Heart left ventricle (tissue), 16 donors: ENCODE results near the gene GIPC1. TPM values are rescaled to one million over a fixed set of nuclear protein-coding genes. Genes with fewer than 3 reads are reported as not detected.

Experiments
- ATAC-seq, 4 donors: fragments of 200-7000 bp; cut with Tn5 transposase; one replicate each; pipeline ENCODE4 v1.9.1; 2020 to 2022; ENCODE audit warnings: moderate library complexity in 4 of 4, mild to moderate bottlenecking in 3 of 4, moderate number of reproducible peaks in 1 of 4
- DNase-seq, 5 donors: peaks; one replicate each; pipeline ENCODE4 v3.0.0-alpha.2; 2020
- H3K27ac ChIP-seq, 12 donors: fragments of 200-600 bp; sonication (generic) in 4 of 12; one replicate each; pipeline versions ENCODE4 v1.5.0 to v1.8.0; 2016 to 2022; ENCODE audit warnings: mild to moderate bottlenecking in 2 of 12
- H3K27me3 ChIP-seq, 9 donors: fragments of 200-600 bp; sonication (generic) in 2 of 9; one replicate each; pipeline versions ENCODE4 v1.5.1 to v1.8.0; 2016 to 2022; ENCODE audit warnings: mild to moderate bottlenecking in 3 of 9
- H3K36me3 ChIP-seq, 9 donors: fragments of 200-600 bp; sonication (generic) in 2 of 9; one replicate each; pipeline versions ENCODE4 v1.5.0 to v1.8.0; 2018 to 2022; ENCODE audit warnings: mild to moderate bottlenecking in 2 of 9
- H3K4me1 ChIP-seq, 12 donors: fragments of 200-600 bp; sonication (generic) in 4 of 12; one replicate each; pipeline versions ENCODE4 v1.5.0 to v1.8.0; 2016 to 2022; ENCODE audit warnings: mild to moderate bottlenecking in 3 of 12
- H3K4me3 ChIP-seq, 12 donors: fragments of 200-600 bp; sonication (generic) in 4 of 12; one replicate each; pipeline versions ENCODE4 v1.5.0 to v1.8.0; 2017 to 2022; ENCODE audit warnings: mild to moderate bottlenecking in 9 of 12, moderate library complexity in 4 of 12
- H3K9me3 ChIP-seq, 12 donors: fragments of 200-600 bp; sonication (generic) in 4 of 12; one replicate each; pipeline versions ENCODE4 v1.5.0 to v1.8.0; 2016 to 2022; ENCODE audit warnings: mild to moderate bottlenecking in 1 of 12
- CTCF ChIP-seq, 12 donors: fragments of 200-600 bp; sonication (generic) in 4 of 12; IDR thresholded peaks; one replicate each; pipeline versions ENCODE4 v1.5.0 to v1.8.0; 2018 to 2022; ENCODE audit warnings: antibody characterized with exemption in 12 of 12, mild to moderate bottlenecking in 5 of 12
- POLR2A ChIP-seq, 2 donors: fragments of 450-650 bp; IDR thresholded peaks; one replicate each; pipeline ENCODE4 v1.6.1; 2017; ENCODE audit warnings: antibody characterized with exemption in 2 of 2, mild to moderate bottlenecking in 2 of 2, moderate library complexity in 2 of 2
- WGBS, 4 donors: extraction: QIAGEN DNeasy Blood & Tissue Kit in 2 of 4; methylation state at CpG; one replicate each; pipeline versions ENCODE4 v1.1.5 to v1.1.7; 2013 to 2018; 5-methylcytosine and 5-hydroxymethylcytosine counted together
- intact Hi-C, 10 donors: fragments of 100-400 bp; cut with DNase I; formaldehyde crosslinking; loops; one replicate each; pipeline versions ENCODE4 v1.11.1 to v1.14.2; 2022
- polyA plus RNA-seq, 2 donors: library from polyadenylated mRNA; stranded (reverse); fragments of 200-250 nt; gene quantifications; one replicate each; pipeline ENCODE4 v1.2.3, GENCODE V29; 2013
- total RNA-seq, 9 donors: library from RNA; depleted of rRNA in 2 of 9; stranded (reverse); fragments of >200 nt in 2 of 9; fragmentation: NEBNext Ultra II Directional in 3 of 9; extraction: Animal tissue kit (Norgen Biotek cat#: 25700) in 3 of 9; gene quantifications; one replicate each; pipeline versions ENCODE4 v1.1.0 to v1.2.4, GENCODE V29; 2016 to 2023
- donor health status: ischemic (EF 13 %, LVEDD 7.1; RV severe dilation, severe dysfunction).
- donor health status: healthy with polysubstance abuse.
- donor health status: DM: no; HTN: yes; CAD: no.
- donor health status: DM: no; HTN: no; CAD: no.
- donor health status: ischemic (EF 25% LVEDD 6.9; RV normal size, moderate dysfunction).
- donor health status: ischemic (EF 25% LVEDD 5.7; RV mildly dilated, moderate dysfunction).
- donor health status: healthy.
- donor health status: DM: yes; HTN: yes; CAD: no.
- donor health status: ischemic (EF 35%, LVEDD 5.7; RV mildly dilated, moderate dysfunction).
- donor health status: nonischemic (EF 11% LVEDD 7.7; RV severe dilation, severe dysfunction).
- donor health status: DM: yes; HTN: yes; CAD: no.
- donor health status: PGD.
- donor health status: ischemic (EF 29% LVEDD 5.4; RV normal size, mild dysfunction).
- donor health status: nonischemic (EF 23%, LVEDD 6.1; RV moderate dilation, normal function).

GIPC1 gene
- total and polyA plus RNA-seq, 11 donors, result 44.9 to 87.4 (median 49.7) TPM

- Histone ChIP-seq H3K4me1 (peaks cover 0 to 51% (median 20%) of the 10 kb centered on the region in 12 donors), H3K27ac (peak overlapping the region in 1 of 12 donors; percentile 99), H3K9me3 (no peaks in the 10 kb centered on the region), H3K4me3 (no peak overlapping the region), H3K27me3 (no peaks in the 10 kb centered on the region), H3K36me3 (peaks cover 0 to 14% (median 11%) of the 10 kb centered on the region in 9 donors)
- TF ChIP-seq POLR2A (IDR thresholded peaks at IDR 0.05) (no peak), CTCF (IDR thresholded peaks at IDR 0.05) (no peak)
- DNase-seq, result no peak
- intact Hi-C loops, result no loop called here
- no peak for ATAC-seq
- 82 to 97% (median 91%) methylated on average over 4 of the region's 4 CpGs for WGBS, 4 donors
Measured at GRCh38 chr19:14520543-14520942, 24.6 kb upstream of the GIPC1 start.

- intact Hi-C loops, result no loop called here
- DNase-seq (no peak), ATAC-seq (no peak)
- peaks cover 0 to 57% (median 26%) of the 10 kb centered on the region in 12 donors for H3K4me1 ChIP-seq
- H3K27ac ChIP-seq, result peak overlapping the region in 4 of 12 donors; percentile 86 to 100 (median 99)
- H3K36me3 ChIP-seq, result peaks cover 0 to 21% (median 17%) of the 10 kb centered on the region in 9 donors
- TF ChIP-seq CTCF (IDR thresholded peaks at IDR 0.05) (no peak), POLR2A (IDR thresholded peaks at IDR 0.05) (no peak)
- H3K9me3 ChIP-seq, result no peaks in the 10 kb centered on the region
- no peaks in the 10 kb centered on the region for H3K27me3 ChIP-seq
- no peak overlapping the region for H3K4me3 ChIP-seq
- WGBS, 4 donors, result 42 to 58% (median 50%) methylated on average over 2 of the region's 2 CpGs
Measured at GRCh38 chr19:14519860-14520407, 24.0 kb upstream of the GIPC1 start.

GRCh38 chr19:14519245-14519859 lies 23.4 kb upstream of the GIPC1 start:
- H3K4me1 ChIP-seq, result peaks cover 0 to 60% (median 32%) of the 10 kb centered on the region in 12 donors
- TF ChIP-seq CTCF (IDR thresholded peaks at IDR 0.05) (no peak), POLR2A (IDR thresholded peaks at IDR 0.05) (no peak)
- no peak for DNase-seq
- intact Hi-C loops, result no loop called here
- H3K27me3 ChIP-seq, result no peaks in the 10 kb centered on the region
- H3K27ac ChIP-seq, result peak overlapping the region; percentile 86 to 100 (median 96)
- H3K4me3 ChIP-seq, result peak overlapping the region in 6 of 12 donors; percentile 47 to 98 (median 70)
- 90 to 94% (median 92%) methylated on average over 22 of the region's 22 CpGs for WGBS, 4 donors
- peaks cover 2 to 26% (median 22%) of the 10 kb centered on the region in 9 donors for H3K36me3 ChIP-seq
- ATAC-seq, result no peak
- H3K9me3 ChIP-seq, result no peaks in the 10 kb centered on the region

- peak within 1 kb of the TSS; percentile 96 to 100 (median 100) for H3K27ac ChIP-seq
Measured at GRCh38 chr19:14517840-14518505, 22.0 kb upstream of the GIPC1 start, which contains the start of gene DNAJB1. DNAJB1 (minus strand) TSS chr19:14518397; CDS start chr19:14518349, 48 bp downstream.

More at GRCh38 chr19:14517840-14518505, 22.0 kb upstream of the GIPC1 start, which contains the start of gene DNAJB1:
- H3K9me3 ChIP-seq, result no peaks in the 10 kb centered on the region
- H3K36me3 ChIP-seq, result peaks cover 2 to 38% (median 27%) of the 10 kb centered on the region in 9 donors
- H3K4me1 ChIP-seq, result peaks cover 0 to 52% (median 39%) of the 10 kb centered on the region in 12 donors
- H3K27me3 ChIP-seq, result no peaks in the 10 kb centered on the region
- DNase-seq, result peak; percentile 88 to 93 (median 89)
- TF ChIP-seq POLR2A (IDR thresholded peaks at IDR 0.05) (peak; percentile 97 to 98), CTCF (IDR thresholded peaks at IDR 0.05) (no peak)
- peak within 1 kb of the TSS; percentile 66 to 100 (median 88) for H3K4me3 ChIP-seq
- intact Hi-C loops, result loop anchor here in 2 of 10 donors (1.0 to 2.0 kb wide), 2 partner anchors 11 to 21 kb away; partner anchors contain the start of genes GIPC1 (in 1 of the 2) and TECR (in 1 of the 2)
- ATAC-seq, result peak; percentile 54 to 86 (median 82)
- 1% methylated on average over 75 to 82 of the region's 82 CpGs; no CpG with 5 or more reads in 1 of the 4 donors for whole genome bisulfite sequencing, 4 donors
